ENCODE results near the gene TMEM42. TPM values are rescaled to one million over a fixed set of nuclear protein-coding genes. Genes with fewer than 3 reads are reported as not detected.

Gene TMEM42
- total and polyA plus RNA-seq, 7 donors, result 6.2 to 25.7 (median 10.2) TPM

GRCh38 chr3:44906997-44907396 is 45.3 kb downstream of the TMEM42 start:
- 83 to 89% methylated on average over 4 of the region's 4 CpGs for WGBS, 2 donors
- Histone ChIP-seq H3K36me3 (no peaks in the 10 kb centered on the region), H3K27me3 (peaks cover 0 to 21% (median 0%) of the 10 kb centered on the region in 3 donors), H3K4me3 (no peak overlapping the region), H3K9me3 (no peaks in the 10 kb centered on the region), H3K4me1 (no peaks in the 10 kb centered on the region), H3K27ac (no peak overlapping the region)
- TF ChIP-seq POLR2AphosphoS5 (IDR thresholded peaks at IDR 0.05) (no peak), CTCF (IDR thresholded peaks at IDR 0.05) (no peak), EP300 (IDR thresholded peaks at IDR 0.05) (no peak), POLR2A (IDR thresholded peaks at IDR 0.05) (no peak)
- intact Hi-C loops (cut with DNase I), result no loop called here
- DNase-seq, result no peak

GRCh38 chr3:44907612-44908011 is 45.9 kb downstream of the TMEM42 start:
- Histone ChIP-seq H3K9me3 (no peaks in the 10 kb centered on the region), H3K27ac (no peak overlapping the region), H3K4me1 (no peaks in the 10 kb centered on the region), H3K4me3 (no peak overlapping the region), H3K36me3 (no peaks in the 10 kb centered on the region), H3K27me3 (peaks cover 0 to 21% (median 0%) of the 10 kb centered on the region in 3 donors)
- intact Hi-C loops (cut with DNase I), result no loop called here
- TF ChIP-seq POLR2AphosphoS5 (IDR thresholded peaks at IDR 0.05), result no peak
- TF ChIP-seq CTCF (IDR thresholded peaks at IDR 0.05), result no peak
- TF ChIP-seq POLR2A (IDR thresholded peaks at IDR 0.05), result no peak
- no peak for TF ChIP-seq EP300 (IDR thresholded peaks at IDR 0.05)
- WGBS, 2 donors, result 66 to 70% methylated on average over 4 of the region's 4 CpGs
- DNase-seq, result no peak

- no peak for DNase-seq
- TF ChIP-seq POLR2AphosphoS5 (IDR thresholded peaks at IDR 0.05) (no peak), EP300 (IDR thresholded peaks at IDR 0.05) (no peak), CTCF (IDR thresholded peaks at IDR 0.05) (no peak), POLR2A (IDR thresholded peaks at IDR 0.05) (no peak)
- 14 to 15% methylated on average over 2 of the region's 2 CpGs for WGBS, 2 donors
Measured at GRCh38 chr3:44909063-44909462, 47.4 kb downstream of the TMEM42 start.

GRCh38 chr3:44910693-44911092 is 49.0 kb downstream of the TMEM42 start:
- Histone ChIP-seq H3K27me3 (peaks cover 0 to 21% (median 0%) of the 10 kb centered on the region in 3 donors), H3K9me3 (no peaks in the 10 kb centered on the region), H3K4me3 (no peak overlapping the region), H3K27ac (no peak overlapping the region), H3K4me1 (no peaks in the 10 kb centered on the region), H3K36me3 (no peaks in the 10 kb centered on the region)
- DNase-seq, result no peak
- TF ChIP-seq POLR2A (IDR thresholded peaks at IDR 0.05), result no peak
- no peak for TF ChIP-seq POLR2AphosphoS5 (IDR thresholded peaks at IDR 0.05)
- no peak for TF ChIP-seq CTCF (IDR thresholded peaks at IDR 0.05)
- TF ChIP-seq EP300 (IDR thresholded peaks at IDR 0.05), result no peak
- intact Hi-C loops (cut with DNase I), result loop anchor here (5.0 kb wide), 1 partner anchor 378 kb away; no protein-coding TSS in a partner anchor
- 88 to 93% methylated on average over 3 of the region's 3 CpGs for WGBS, 2 donors

More at GRCh38 chr3:44909063-44909462, 47.4 kb downstream of the TMEM42 start:
- no peaks in the 10 kb centered on the region for H3K9me3 ChIP-seq
- no peak overlapping the region for H3K4me3 ChIP-seq
- no peak overlapping the region for H3K27ac ChIP-seq
- H3K36me3 ChIP-seq, result no peaks in the 10 kb centered on the region
- H3K4me1 ChIP-seq, result no peaks in the 10 kb centered on the region
- intact Hi-C loops (cut with DNase I), result no loop called here
- peaks cover 0 to 21% (median 0%) of the 10 kb centered on the region in 3 donors for H3K27me3 ChIP-seq

Measured in sigmoid colon (tissue), 7 donors.